T1000 (cell line): ENCODE measurements around the gene ATOX1.

Experiments
- DNase-seq: peaks from one replicate; lab custom pipeline; 2025; ENCODE audit warnings: mixed read lengths; lab: John Stamatoyannopoulos, UW

Gene ATOX1

GRCh38 chr5:151770383-151771258 lies 12.2 kb upstream of the ATOX1 start:
- no peak for DNase-seq

- DNase-seq: no peak
These were observed 8.5 kb upstream of the ATOX1 start for GRCh38 chr5:151766975-151767374.

GRCh38 chr5:151764801-151765200 lies 6.4 kb upstream of the ATOX1 start:
- no peak for DNase-seq

- no peak for DNase-seq
These were observed 346 bp downstream of the ATOX1 start for GRCh38 chr5:151758141-151758429.

- DNase-seq: no peak
These were observed 944 bp downstream of the ATOX1 start for GRCh38 chr5:151757233-151758140.

- no peak for DNase-seq
These were observed 3.0 kb downstream of the ATOX1 start for GRCh38 chr5:151755383-151755782.

GRCh38 chr5:151751593-151751992 lies 6.8 kb downstream of the ATOX1 start:
- no peak for DNase-seq

GRCh38 chr5:151751091-151751490 lies 7.3 kb downstream of the ATOX1 start:
- no peak for DNase-seq

- DNase-seq: no peak
These were observed 8.3 kb downstream of the ATOX1 start for GRCh38 chr5:151750121-151750520.

GRCh38 chr5:151745071-151745705 lies 13.2 kb downstream of the ATOX1 start:
- DNase-seq: peak; percentile 71

- no peak for DNase-seq
These were observed 14.9 kb downstream of the ATOX1 start for GRCh38 chr5:151743530-151743929.

GRCh38 chr5:151742870-151743294 lies 15.5 kb downstream of the ATOX1 start:
- no peak for DNase-seq

GRCh38 chr5:151741678-151742423 lies 16.6 kb downstream of the ATOX1 start:
- no peak for DNase-seq

- DNase-seq: no peak
These were observed 17.5 kb downstream of the ATOX1 start for GRCh38 chr5:151740958-151741373.

GRCh38 chr5:151740336-151740942 lies 18.0 kb downstream of the ATOX1 start:
- DNase-seq: peak; percentile 51

GRCh38 chr5:151739939-151740335 lies 18.5 kb downstream of the ATOX1 start:
- DNase-seq: no peak

- DNase-seq: no peak
These were observed 19.0 kb downstream of the ATOX1 start for GRCh38 chr5:151739395-151739794.

- no peak for DNase-seq
These were observed 20.1 kb downstream of the ATOX1 start for GRCh38 chr5:151738125-151738848.

GRCh38 chr5:151737431-151737830 lies 21.0 kb downstream of the ATOX1 start:
- DNase-seq: no peak

- DNase-seq: no peak
These were observed 22.8 kb downstream of the ATOX1 start for GRCh38 chr5:151735646-151736045.

GRCh38 chr5:151734064-151734408 lies 24.4 kb downstream of the ATOX1 start:
- no peak for DNase-seq
